BJ (cell line): ENCODE data around the gene HYLS1. TPM values are rescaled to one million over a fixed set of nuclear protein-coding genes. Genes with fewer than 3 reads are reported as not detected.

Source experiments
- CTCF ChIA-PET: fragments of 350-600 bp; formaldehyde crosslinking; extraction: SDS; loops from one replicate; lab custom pipeline; 2021; ENCODE audit warnings: antibody characterized with exemption, inconsistent platforms; lab: Yijun Ruan, JAX
- POLR2A ChIA-PET: fragments of 300-600 bp; sonication (Branson Sonifier 250); formaldehyde crosslinking; extraction: SDS; loops from one replicate; lab custom pipeline; 2021; ENCODE audit warnings: antibody characterized with exemption; lab: Charles Lee
- DNase-seq: peaks from one replicate; pipeline ENCODE4 v3.0.0-alpha.2; 2011; ENCODE audit warnings: low read depth
- H3K27me3 ChIP-seq: 2 replicates; pipeline ENCODE4 v1.6.0; 2011; ENCODE audit warnings: low read length; ENCODE audit not compliant: control insufficient read depth, insufficient read depth
- H3K36me3 ChIP-seq: 2 replicates; pipeline ENCODE4 v1.5.1; 2011; ENCODE audit warnings: low read length; ENCODE audit not compliant: control insufficient read depth, insufficient read depth
- H3K4me3 ChIP-seq: 2 replicates; pipeline ENCODE4 v1.5.1; 2011; ENCODE audit warnings: low read depth, mild to moderate bottlenecking, control low read depth, low read length
- CTCF ChIP-seq: IDR thresholded peaks from 2 replicates; pipeline ENCODE4 v1.5.1; 2011; ENCODE audit warnings: low read depth, mild to moderate bottlenecking, control low read depth, inconsistent platforms, low read length, moderate library complexity; ENCODE audit not compliant: insufficient read depth
- polyA plus RNA-seq: library from polyadenylated mRNA; depleted of rRNA; stranded (reverse); fragments of >200 nt; gene quantifications from 2 replicates; pipeline ENCODE4 v1.2.3, GENCODE V29; 2011

Gene HYLS1
- polyA plus RNA-seq, 1 experiment: 4.3 TPM

DNA sequence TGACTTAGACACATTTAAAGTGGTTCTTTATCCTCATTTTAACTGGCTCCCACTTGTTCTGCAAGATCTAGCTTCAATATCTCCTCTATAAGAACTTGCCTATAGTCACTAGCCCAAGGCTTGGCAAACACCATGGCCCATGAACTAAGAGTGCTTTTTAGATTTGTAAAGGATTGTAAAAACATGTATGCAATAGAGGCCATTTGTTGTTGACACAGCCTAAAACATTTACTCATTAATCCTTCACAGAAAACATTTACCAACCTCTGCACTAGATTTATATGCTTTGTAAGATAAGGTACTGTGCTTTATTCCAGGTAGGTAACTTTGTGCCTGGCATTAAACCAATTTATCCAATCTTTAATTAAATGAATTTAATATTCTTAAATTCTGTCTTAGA lies 5.5 kb downstream of the HYLS1 start:
- no peak for TF ChIP-seq CTCF
- ChIA-PET POLR2A (no interaction called here), CTCF (no interaction called here)
- no peak for DNase-seq
- no peaks in the 10 kb centered on the region for H3K27me3 ChIP-seq
- peaks cover 1% of the 10 kb centered on the region; the same call in 1 of the 2 replicates for H3K36me3 ChIP-seq
- H3K4me3 ChIP-seq: no peak overlapping the region

DNA sequence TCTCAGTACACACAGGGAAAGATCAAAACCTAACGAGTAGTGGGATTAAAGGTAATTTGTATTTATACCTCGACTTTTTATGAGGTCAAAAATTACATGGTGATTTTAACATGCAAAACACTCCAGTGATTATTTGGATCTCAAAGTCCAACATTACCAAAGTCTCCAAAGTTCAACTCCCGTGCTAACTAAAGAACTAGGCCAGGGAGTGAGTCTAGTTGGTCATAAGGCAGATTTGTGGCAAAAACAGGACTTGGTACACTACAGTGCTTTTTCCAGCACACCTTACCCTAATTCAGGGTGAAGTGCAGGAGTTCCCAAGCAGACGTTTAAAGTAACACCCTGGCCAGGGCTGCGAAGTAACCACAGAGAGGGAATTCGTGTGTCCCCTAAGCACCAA lies 14.4 kb downstream of the HYLS1 start:
- DNase-seq: no peak
- 0 out of 2 replicates have a peak, but pooled peaks cover 1% of the 10 kb centered on the region for H3K36me3 ChIP-seq
- ChIA-PET POLR2A (no interaction called here), CTCF (no interaction called here)
- peaks cover 16% of the 10 kb centered on the region for H3K27me3 ChIP-seq
- no peak overlapping the region for H3K4me3 ChIP-seq
- no peak for TF ChIP-seq CTCF

- no peak for TF ChIP-seq CTCF
- H3K36me3 ChIP-seq: 0 out of 2 replicates have a peak, but pooled peaks cover 1% of the 10 kb centered on the region
- POLR2A ChIA-PET: no interaction called here
- no peak for DNase-seq
- H3K27me3 ChIP-seq: peaks cover 16% of the 10 kb centered on the region
- peak overlapping the region; percentile 59 for H3K4me3 ChIP-seq
- CTCF ChIA-PET: interaction anchor here (0.7 to 0.9 kb wide), 2 partner anchors 10 to 12 kb away, joined by 3 to 6 read pairs; no protein-coding TSS in a partner anchor
Measured at GRCh38 chr11:125902277-125902926, 14.9 kb downstream of the HYLS1 start.

DNA sequence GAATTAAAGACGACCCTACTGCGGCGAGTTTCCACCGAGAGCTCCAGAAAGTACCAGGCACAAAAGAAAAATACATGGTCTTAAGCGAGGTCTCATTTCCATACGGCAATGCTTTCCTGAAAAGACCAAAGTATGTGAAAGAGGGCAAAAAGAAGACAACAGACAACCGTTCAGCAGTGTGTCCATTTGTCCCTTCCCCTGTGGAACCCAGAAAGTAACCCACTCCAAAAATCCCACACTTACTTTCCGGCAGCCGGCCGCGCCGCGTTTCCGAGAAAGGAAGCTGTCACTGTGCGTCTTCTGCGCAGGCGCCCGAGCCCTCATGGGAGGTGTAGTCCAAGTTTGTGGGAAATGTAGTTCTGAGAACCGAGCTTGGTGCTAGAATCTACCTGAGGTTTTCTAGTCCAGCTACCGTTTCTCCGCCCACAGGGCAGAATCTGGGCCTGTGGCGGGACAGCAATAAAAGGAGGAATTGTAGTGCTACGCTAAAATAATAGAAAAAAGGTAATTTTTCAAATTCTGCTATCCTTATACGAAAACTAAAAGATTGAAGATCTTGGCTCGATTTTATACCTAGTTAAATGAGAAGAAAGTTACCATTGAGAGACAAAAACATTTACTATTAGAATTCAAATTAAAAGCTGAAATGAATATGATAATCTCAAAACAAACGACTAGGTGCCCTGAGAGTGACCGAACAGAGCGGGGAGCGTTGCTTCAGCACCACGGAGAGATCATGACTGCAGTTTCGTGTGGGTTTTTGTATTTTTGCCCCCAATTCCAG lies 15.7 kb downstream of the HYLS1 start, which contains the start of gene PUS3:
Gene PUS3, minus strand, starts transcription at position 280 of the 784 bp plus-strand sequence. CDS start 6,922 bp downstream, outside the sequence.
- CTCF ChIA-PET: interaction anchor here (0.7 to 0.9 kb wide), 2 partner anchors 10 to 11 kb away, joined by 3 to 6 read pairs; no protein-coding TSS in a partner anchor
- POLR2A ChIA-PET: interaction anchor here (0.6 kb wide), 1 partner anchor 309 kb away, joined by 7 read pairs; no protein-coding TSS in a partner anchor
- H3K4me3 ChIP-seq: peak within 1 kb of the TSS; percentile 59

More for the DNA sequence above, 15.7 kb downstream of the HYLS1 start, which contains the start of gene PUS3:
- peak; percentile 29 for DNase-seq
- Histone ChIP-seq H3K36me3 (0 out of 2 replicates have a peak, but pooled peaks cover 1% of the 10 kb centered on the region), H3K27me3 (peaks cover 16% of the 10 kb centered on the region)
- TF ChIP-seq CTCF: no peak
